PC-9 (cell line): ENCODE results near the gene CD9. TPM values are rescaled to one million over a fixed set of nuclear protein-coding genes. Genes with fewer than 3 reads are reported as not detected.

ENCODE experiments used
- BruUV-seq: library from RNA; stranded (reverse); fragments of 400-500 nt; replicated peaks from 2 replicates; lab custom pipeline; 2021; lab: Mats Ljungman, UMichigan
- CTCF ChIA-PET: fragments of 300-600 bp; sonication (Branson Sonifier 250); formaldehyde crosslinking; loops from one replicate; lab custom pipeline; 2022; ENCODE audit warnings: antibody characterized with exemption; lab: Charles Lee
- POLR2A ChIA-PET: fragments of 300-600 bp; sonication (Branson Sonifier 250); formaldehyde crosslinking; loops from one replicate; lab custom pipeline; 2022; ENCODE audit warnings: antibody characterized with exemption; ENCODE audit not compliant: unreplicated experiment; lab: Charles Lee
- DNase-seq, 2 experiments: peaks; one replicate each; pipeline versions ENCODE4 v3.0.0 to v3.0.0-alpha.2; 2015 to 2022; ENCODE audit warnings: mixed read lengths in 1 of 2
- H2AFZ ChIP-seq: fragments of 200-600 bp; sonication (generic); 2 replicates; pipeline ENCODE4 v1.8.1; 2017; ENCODE audit warnings: antibody characterized with exemption
- H3F3A ChIP-seq: fragments of 200-600 bp; sonication (generic); 2 replicates; pipeline ENCODE4 v1.8.1; 2017; ENCODE audit warnings: antibody characterized with exemption, mild to moderate bottlenecking, low read depth; ENCODE audit not compliant: insufficient read depth
- H3K27ac ChIP-seq: fragments of 200-600 bp; sonication (generic); 2 replicates; pipeline ENCODE4 v1.6.1; 2016; ENCODE audit warnings: mixed run types
- H3K27me3 ChIP-seq: fragments of 200-600 bp; sonication (generic); 2 replicates; pipeline ENCODE4 v1.6.1; 2016; ENCODE audit warnings: low read depth, mixed run types; ENCODE audit not compliant: insufficient read depth
- H3K36me3 ChIP-seq: fragments of 200-600 bp; sonication (generic); 2 replicates; pipeline ENCODE4 v1.6.1; 2016; ENCODE audit warnings: low read depth, mixed run types
- H3K4me1 ChIP-seq: fragments of 200-600 bp; sonication (generic); replicated peaks from 2 replicates; pipeline ENCODE4 v1.6.1; 2016; ENCODE audit warnings: mixed run types; ENCODE audit not compliant: insufficient read depth
- H3K4me2 ChIP-seq: fragments of 200-600 bp; sonication (generic); 2 replicates; pipeline ENCODE4 v1.6.1; 2017; ENCODE audit warnings: mixed run types
- H3K4me3 ChIP-seq: fragments of 200-600 bp; sonication (generic); 2 replicates; pipeline ENCODE4 v1.6.1; 2016; ENCODE audit warnings: mixed run types
- H3K79me2 ChIP-seq: fragments of 200-600 bp; sonication (generic); 2 replicates; pipeline ENCODE4 v1.6.1; 2017; ENCODE audit warnings: low read depth, mixed run types
- H3K9me2 ChIP-seq: fragments of 200-600 bp; sonication (generic); 2 replicates; pipeline ENCODE4 v1.8.1; 2017; ENCODE audit warnings: mild to moderate bottlenecking; ENCODE audit not compliant: insufficient read depth
- H3K9me3 ChIP-seq: fragments of 200-600 bp; sonication (generic); 2 replicates; pipeline ENCODE4 v1.8.1; 2016; ENCODE audit warnings: low read depth; ENCODE audit not compliant: insufficient read depth
- H4K20me1 ChIP-seq: fragments of 200-600 bp; sonication (generic); 2 replicates; pipeline ENCODE4 v1.8.1; 2017; ENCODE audit not compliant: insufficient read depth
- CTCF ChIP-seq: fragments of 200-600 bp; sonication (generic); conservative IDR thresholded peaks from 2 replicates; pipeline ENCODE4 v1.6.1; 2017; ENCODE audit warnings: mixed run types, antibody characterized with exemption, mild to moderate bottlenecking, moderate library complexity
- EZH2 ChIP-seq: fragments of 200-600 bp; sonication (generic); IDR thresholded peaks from 2 replicates; pipeline ENCODE4 v1.8.0; 2017; ENCODE audit warnings: antibody characterized with exemption, low read depth
- intact Hi-C: fragments of 100-400 bp; cut with micrococcal nuclease; formaldehyde crosslinking; loops from one replicate; pipeline ENCODE4 v1.10.0; 2022; ENCODE audit not compliant: unreplicated experiment
- total RNA-seq: library from RNA; stranded (reverse); gene quantifications from 2 replicates; pipeline ENCODE4 v1.2.3, GENCODE V29; 2021

The CD9 gene
- total RNA-seq, 1 experiment from 2014 or later, result 374 TPM

DNA sequence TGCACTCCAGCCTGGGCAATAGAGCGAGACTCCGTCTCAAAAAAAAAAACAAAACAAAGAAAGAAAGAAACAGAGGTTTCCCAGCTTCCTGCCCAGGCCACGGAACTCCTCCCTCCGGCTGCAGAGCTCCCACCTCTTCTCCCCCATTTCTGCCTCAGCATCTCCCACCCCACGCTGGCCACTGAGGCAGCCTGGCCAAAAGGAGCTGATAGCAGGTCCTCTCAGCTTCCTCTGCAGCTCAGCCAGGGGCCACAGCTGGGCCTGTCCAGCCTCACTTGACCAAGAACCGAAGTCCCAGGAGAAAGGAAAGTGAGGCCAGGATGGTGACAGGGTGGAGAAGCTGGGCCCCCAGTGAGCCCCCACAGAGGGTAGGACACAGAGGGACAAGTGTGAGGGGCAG lies 33.4 kb upstream of the CD9 start:
- no peak for DNase-seq
- H3K4me3 ChIP-seq, result peak overlapping the region; percentile 13; the same call in 1 of the 2 replicates
- no peaks in the 10 kb centered on the region for H3K79me2 ChIP-seq
- H3K27ac ChIP-seq, result peak overlapping the region; percentile 97
- no peaks in the 10 kb centered on the region for H3K27me3 ChIP-seq
- POLR2A ChIA-PET, result interaction anchor here (0.6 to 1.1 kb wide), 4 partner anchors 74 to 113 kb away, joined by 3 to 6 read pairs (median 4); no protein-coding TSS in a partner anchor
- CTCF ChIA-PET, result interaction anchor here (0.7 to 1.3 kb wide), 3 partner anchors 49 to 113 kb away, joined by 3 to 6 read pairs (median 4); no protein-coding TSS in a partner anchor
- H3K9me3 ChIP-seq, result no peaks in the 10 kb centered on the region
- H3K9me2 ChIP-seq, result no peaks in the 10 kb centered on the region
- no peaks in the 10 kb centered on the region for H4K20me1 ChIP-seq
- H3K36me3 ChIP-seq, result no peaks in the 10 kb centered on the region
- H2AFZ ChIP-seq, result peak overlapping the region; percentile 74
- peaks cover 36% of the 10 kb centered on the region for H3F3A ChIP-seq
- intact Hi-C loops, result no loop called here
- BruUV-seq, result no TSS peak
- no peak for TF ChIP-seq CTCF
- no peak for TF ChIP-seq EZH2
- H3K4me1 ChIP-seq, result peaks cover 35% of the 10 kb centered on the region
- H3K4me2 ChIP-seq, result peak overlapping the region; percentile 79

DNA sequence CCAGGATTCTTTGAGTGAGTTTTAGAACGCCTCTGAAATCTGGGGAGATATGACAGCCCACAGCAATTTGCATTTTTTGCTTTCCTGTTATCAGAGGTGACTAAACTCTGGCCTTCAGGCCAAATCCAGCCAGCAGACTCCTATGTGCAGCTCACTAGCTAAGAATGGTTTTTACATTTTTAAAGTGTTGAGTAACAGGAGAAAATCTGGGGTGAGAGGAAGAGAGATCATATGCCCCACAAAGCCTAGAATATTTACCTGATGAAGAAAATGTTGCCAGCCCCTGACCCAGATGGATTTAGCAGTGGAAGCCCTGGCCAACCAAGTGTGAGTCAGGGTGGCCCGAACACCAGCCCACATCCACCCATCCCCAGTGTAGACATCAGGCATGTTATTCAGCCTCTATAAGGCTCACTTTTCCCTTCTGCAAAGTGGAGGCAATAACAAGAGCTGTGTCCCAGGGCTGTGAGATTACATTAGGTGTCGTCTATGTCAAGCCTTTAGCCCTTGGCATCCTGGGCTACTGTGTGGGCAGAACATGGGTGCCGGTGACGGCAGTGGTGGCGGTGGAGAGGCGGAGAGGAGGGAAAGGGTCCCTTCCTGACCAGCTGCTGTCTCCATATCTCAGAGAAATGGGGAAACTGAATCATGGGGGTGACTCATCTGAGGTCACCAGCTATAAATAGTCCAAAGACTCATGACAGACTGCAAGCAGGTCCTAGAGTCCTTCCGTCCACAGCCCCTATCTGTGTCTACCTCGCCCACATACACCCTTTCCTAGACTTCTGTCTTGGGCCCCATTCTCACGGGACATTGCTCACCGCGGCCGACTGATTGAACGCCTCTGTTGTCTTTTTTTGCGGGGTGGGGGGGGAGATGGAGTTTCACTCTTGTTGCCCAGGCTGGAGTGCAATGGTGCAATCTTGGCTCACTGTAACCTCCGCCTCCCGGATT lies 32.6 kb upstream of the CD9 start:
- Histone ChIP-seq H4K20me1 (no peaks in the 10 kb centered on the region), H3K79me2 (no peaks in the 10 kb centered on the region), H3K9me2 (no peaks in the 10 kb centered on the region), H3K4me1 (peaks cover 35% of the 10 kb centered on the region), H3K4me2 (peak overlapping the region; percentile 79), H2AFZ (peak overlapping the region; percentile 74), H3K27ac (peak overlapping the region; percentile 97), H3K9me3 (no peaks in the 10 kb centered on the region), H3K36me3 (no peaks in the 10 kb centered on the region), H3K4me3 (peak overlapping the region; percentile 31; the same call in 1 of the 2 replicates), H3F3A (peaks cover 36% of the 10 kb centered on the region), H3K27me3 (no peaks in the 10 kb centered on the region)
- peak; percentile 74 to 96 for DNase-seq
- intact Hi-C loops, result loop anchor here (2.0 kb wide), 1 partner anchor 83 kb away; no protein-coding TSS in a partner anchor
- ChIA-PET POLR2A (interaction anchor here (0.6 to 1.1 kb wide), 5 partner anchors 74 to 1614 kb away, joined by 3 to 6 read pairs (median 5); no protein-coding TSS in a partner anchor), CTCF (interaction anchor here (0.7 to 1.3 kb wide), 5 partner anchors 26 to 112 kb away, joined by 3 to 6 read pairs (median 4); no protein-coding TSS in a partner anchor)
- TF ChIP-seq CTCF, result no peak
- no peak for TF ChIP-seq EZH2
- TSS peak; percentile 76 for BruUV-seq

DNA sequence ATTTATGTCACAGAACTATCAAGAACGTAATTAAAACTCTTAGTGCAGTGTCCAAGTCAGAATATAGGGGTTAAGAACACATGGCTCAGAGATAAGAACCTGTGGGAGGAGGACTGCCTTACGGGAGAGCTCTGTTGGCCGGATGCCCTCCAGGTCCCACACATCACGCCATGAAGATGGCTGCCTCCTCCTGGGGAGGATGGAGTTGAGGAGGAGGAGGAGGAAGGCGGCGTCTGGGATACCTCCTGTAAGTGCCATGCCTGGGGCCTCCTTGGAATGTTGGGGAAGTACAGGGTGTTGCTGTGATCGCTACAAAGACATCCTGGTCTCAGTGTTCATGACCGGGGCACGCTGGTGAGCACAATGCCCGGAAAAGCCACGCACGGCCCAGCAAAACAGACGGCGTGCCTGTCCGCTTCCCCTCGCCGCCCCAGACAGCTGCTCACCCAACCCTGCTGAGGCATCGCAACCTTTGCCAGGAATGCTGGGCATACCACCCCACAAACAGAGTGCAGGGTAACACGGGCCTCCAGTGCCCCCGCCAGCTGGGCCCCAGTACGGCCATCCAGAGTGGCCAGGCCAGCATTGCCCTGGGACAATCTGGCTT lies 28.7 kb upstream of the CD9 start:
- TF ChIP-seq EZH2 (no peak), CTCF (no peak)

More for the DNA sequence above, 28.7 kb upstream of the CD9 start:
- ChIA-PET CTCF (no interaction called here), POLR2A (no interaction called here)
- DNase-seq, result no peak
- Histone ChIP-seq H3K27ac (no peak overlapping the region), H3K36me3 (no peaks in the 10 kb centered on the region), H3F3A (peaks cover 29% of the 10 kb centered on the region), H3K9me3 (no peaks in the 10 kb centered on the region), H3K4me2 (no peak overlapping the region), H3K9me2 (no peaks in the 10 kb centered on the region), H2AFZ (no peak overlapping the region), H3K4me3 (no peak overlapping the region), H3K79me2 (no peaks in the 10 kb centered on the region), H3K27me3 (no peaks in the 10 kb centered on the region), H4K20me1 (no peaks in the 10 kb centered on the region), H3K4me1 (peaks cover 26% of the 10 kb centered on the region)
- BruUV-seq, result no TSS peak
- intact Hi-C loops, result no loop called here
